ENCODE data around the gene PRDM13. TPM values are rescaled to one million over a fixed set of nuclear protein-coding genes. Genes with fewer than 3 reads are reported as not detected.

Gene PRDM13
- total RNA-seq, 2 donors from 2014 or later = not detected

DNA sequence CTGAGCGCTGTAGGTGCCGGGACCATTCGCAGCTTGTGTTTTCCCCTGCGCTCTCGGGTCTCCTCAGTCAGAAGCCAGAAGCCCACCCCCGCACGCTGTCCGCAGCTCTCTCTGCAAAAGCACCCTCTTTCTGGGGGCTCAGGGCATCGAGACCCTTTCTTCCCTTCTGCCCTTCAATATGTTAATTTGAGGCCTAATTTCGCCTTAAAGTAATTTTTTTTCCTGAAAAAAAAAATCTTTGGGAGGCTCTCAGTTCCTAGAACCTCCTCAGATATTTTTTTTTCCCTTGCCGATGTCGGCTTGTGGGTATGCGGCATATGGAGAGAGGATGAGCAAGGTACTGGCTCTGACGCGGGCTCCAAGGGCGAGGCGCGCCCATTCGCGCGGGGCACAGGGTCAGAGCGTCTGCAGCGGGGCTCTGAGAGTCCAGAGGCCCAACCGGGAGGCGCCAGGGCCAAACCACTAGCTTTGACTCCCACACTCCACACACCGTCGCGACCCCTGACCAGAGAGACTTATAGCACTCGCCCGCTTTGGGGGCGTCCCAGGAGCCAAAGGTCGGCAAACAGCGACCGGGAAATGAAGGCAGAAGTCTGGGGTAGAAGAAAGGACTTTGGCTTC, 893 bp downstream of the PRDM13 start:
- Mint-ChIP-seq H3K27me3 (peaks cover 92% of the 10 kb centered on the region), H3K27ac (peak overlapping the region; percentile 75), H3K36me3 (ENCODE audit: low read depth) (no peaks in the 10 kb centered on the region), H3K4me1 (peaks cover 24% of the 10 kb centered on the region), H3K4me3 (peak overlapping the region; percentile 39)
- ATAC-seq = no peak
- peaks cover 20% of the 10 kb centered on the region for H3K9me3 ChIP-seq (ENCODE audit: control insufficient read depth, low read length, poor library complexity, severe bottlenecking)
- DNase-seq = no peak

DNA sequence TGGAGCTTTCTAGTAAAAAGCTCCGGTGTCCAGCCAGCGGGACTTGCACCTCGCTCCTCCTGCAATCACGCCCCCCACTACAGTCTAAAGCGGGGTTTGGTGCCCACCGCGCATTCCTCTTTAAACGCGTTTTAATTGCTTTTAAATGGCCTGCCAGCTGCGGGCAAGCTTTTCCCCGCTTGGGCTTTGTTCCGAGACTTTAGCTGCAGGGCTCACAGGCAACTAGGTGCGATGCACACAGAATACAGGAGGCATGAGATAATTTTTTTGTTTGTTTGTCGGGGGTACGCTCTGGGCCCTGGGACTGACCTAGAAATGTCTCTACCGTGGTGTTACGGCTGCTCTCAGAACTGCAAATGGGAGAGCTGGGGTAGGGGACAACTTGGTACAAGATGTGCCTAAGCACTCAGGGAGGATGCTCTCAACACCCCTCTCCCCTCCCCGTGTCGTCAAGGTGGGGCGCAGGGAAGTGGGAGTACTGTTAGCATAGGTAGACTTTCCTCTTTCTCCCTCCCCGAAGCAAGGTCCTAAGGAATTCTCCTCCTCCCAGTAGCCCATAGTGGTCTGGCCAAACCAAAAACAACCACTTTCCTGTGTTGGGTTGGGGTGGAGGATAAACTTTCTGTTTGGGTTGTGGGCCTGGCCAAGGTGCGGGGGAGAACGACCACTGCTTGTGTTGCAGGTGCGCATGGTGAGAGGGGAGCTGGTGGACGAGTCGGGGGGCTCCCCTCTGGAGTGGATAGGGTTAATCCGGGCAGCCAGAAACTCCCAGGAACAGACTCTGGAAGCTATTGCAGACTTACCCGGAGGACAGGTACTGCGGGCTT, 1.6 kb downstream of the PRDM13 start:
- H3K9me3 ChIP-seq (ENCODE audit: control insufficient read depth, low read length, poor library complexity, severe bottlenecking) = peaks cover 20% of the 10 kb centered on the region
- Mint-ChIP-seq H3K27me3 (peaks cover 92% of the 10 kb centered on the region), H3K36me3 (ENCODE audit: low read depth) (no peaks in the 10 kb centered on the region), H3K27ac (peak overlapping the region; percentile 75), H3K4me3 (peak overlapping the region; percentile 78), H3K4me1 (peaks cover 20% of the 10 kb centered on the region)
- ATAC-seq (no peak), DNase-seq (no peak)

DNA sequence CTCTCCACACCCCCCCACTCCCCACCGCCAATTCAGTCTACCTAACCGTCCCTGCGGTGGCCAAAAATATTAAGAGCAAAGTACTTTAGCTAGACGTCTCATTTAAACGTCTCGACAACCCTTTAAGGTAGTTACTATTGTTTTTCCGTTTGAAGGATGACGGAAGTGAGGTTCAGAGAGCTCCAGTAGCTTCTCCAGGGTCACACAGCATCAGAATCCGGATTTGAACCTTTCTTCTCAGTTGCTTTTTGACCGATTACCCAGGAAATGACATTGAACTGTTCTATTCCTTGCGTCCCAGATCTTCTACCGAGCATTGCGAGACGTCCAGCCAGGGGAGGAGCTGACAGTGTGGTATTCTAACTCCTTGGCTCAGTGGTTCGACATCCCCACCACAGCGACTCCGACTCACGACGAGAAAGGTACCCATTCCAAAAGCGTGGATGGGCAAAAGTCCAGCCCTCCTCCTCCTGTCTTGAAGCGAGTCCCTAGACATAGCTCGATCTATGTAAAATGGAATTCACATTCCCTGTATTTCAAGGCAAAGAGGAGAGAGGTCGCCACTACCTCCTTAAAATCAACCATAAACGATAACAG, 2.4 kb downstream of the PRDM13 start:
- Mint-ChIP-seq H3K4me1 (peaks cover 17% of the 10 kb centered on the region), H3K4me3 (no peak overlapping the region), H3K27me3 (peaks cover 85% of the 10 kb centered on the region), H3K36me3 (ENCODE audit: low read depth) (no peaks in the 10 kb centered on the region), H3K27ac (peak overlapping the region; percentile 75)
- H3K9me3 ChIP-seq (ENCODE audit: control insufficient read depth, low read length, poor library complexity, severe bottlenecking) = peaks cover 20% of the 10 kb centered on the region
- no peak for DNase-seq
- no peak for ATAC-seq

DNA sequence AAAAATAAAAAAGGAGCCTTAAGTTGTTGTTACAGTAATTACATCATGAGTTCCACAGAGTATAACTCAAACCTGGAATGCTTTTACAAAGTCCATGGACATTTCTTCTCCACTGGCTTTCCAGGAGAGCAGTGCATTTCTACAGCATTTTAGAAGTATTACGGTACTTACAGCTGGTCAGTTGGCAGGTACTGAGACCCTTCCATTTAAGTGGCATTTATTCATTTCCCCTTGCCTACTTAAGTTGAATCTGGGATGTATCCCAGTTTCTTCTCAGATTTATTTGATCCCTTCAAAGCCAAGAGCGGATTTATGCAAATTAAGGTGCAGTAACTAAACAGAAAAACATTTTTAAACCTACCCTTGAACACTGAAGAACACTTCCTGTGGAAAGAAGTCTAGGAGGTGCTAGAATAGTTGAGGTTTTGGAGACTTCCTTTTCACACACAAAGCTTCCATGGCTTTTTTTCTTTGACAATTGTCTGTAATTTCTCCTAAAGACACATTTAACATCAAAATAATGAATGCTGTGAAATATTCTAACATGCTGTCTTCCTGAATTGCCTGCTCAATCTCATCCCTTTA, 3.4 kb downstream of the PRDM13 start:
- Mint-ChIP-seq H3K4me3 (peak overlapping the region; percentile 41), H3K27me3 (peaks cover 84% of the 10 kb centered on the region), H3K27ac (no peak overlapping the region), H3K36me3 (ENCODE audit: low read depth) (no peaks in the 10 kb centered on the region), H3K4me1 (peaks cover 23% of the 10 kb centered on the region)
- no peak for DNase-seq
- peaks cover 17% of the 10 kb centered on the region for H3K9me3 ChIP-seq (ENCODE audit: control insufficient read depth, low read length, poor library complexity, severe bottlenecking)
- ATAC-seq = no peak

DNA sequence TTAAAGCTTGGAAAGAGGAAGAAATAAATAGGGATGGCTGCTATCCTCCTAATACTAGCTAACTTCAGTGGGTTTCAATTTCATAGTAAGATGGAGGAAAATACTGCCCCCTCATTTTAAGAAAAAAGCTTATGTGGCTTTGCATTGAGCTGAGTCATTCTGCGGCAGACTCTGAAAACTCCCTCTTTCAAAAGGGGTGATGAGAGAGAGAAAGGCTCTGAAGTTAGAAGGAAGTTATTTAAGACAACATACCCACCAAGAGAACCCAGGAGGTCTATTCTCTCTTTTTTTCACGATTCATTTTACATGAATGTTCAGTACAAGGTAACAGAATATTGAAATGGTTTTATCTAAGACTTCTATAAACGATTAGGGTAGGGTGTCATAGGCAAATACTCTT, 4.5 kb downstream of the PRDM13 start:
- DNase-seq = no peak
- peaks cover 21% of the 10 kb centered on the region for H3K4me1 Mint-ChIP-seq
- peak; percentile 40 for ATAC-seq
- H3K9me3 ChIP-seq (ENCODE audit: control insufficient read depth, low read length, poor library complexity, severe bottlenecking) = peaks cover 10% of the 10 kb centered on the region
- peaks cover 79% of the 10 kb centered on the region for H3K27me3 Mint-ChIP-seq
- H3K36me3 Mint-ChIP-seq (ENCODE audit: low read depth) = no peaks in the 10 kb centered on the region
- H3K27ac Mint-ChIP-seq = no peak overlapping the region
- H3K4me3 Mint-ChIP-seq = no peak overlapping the region

DNA sequence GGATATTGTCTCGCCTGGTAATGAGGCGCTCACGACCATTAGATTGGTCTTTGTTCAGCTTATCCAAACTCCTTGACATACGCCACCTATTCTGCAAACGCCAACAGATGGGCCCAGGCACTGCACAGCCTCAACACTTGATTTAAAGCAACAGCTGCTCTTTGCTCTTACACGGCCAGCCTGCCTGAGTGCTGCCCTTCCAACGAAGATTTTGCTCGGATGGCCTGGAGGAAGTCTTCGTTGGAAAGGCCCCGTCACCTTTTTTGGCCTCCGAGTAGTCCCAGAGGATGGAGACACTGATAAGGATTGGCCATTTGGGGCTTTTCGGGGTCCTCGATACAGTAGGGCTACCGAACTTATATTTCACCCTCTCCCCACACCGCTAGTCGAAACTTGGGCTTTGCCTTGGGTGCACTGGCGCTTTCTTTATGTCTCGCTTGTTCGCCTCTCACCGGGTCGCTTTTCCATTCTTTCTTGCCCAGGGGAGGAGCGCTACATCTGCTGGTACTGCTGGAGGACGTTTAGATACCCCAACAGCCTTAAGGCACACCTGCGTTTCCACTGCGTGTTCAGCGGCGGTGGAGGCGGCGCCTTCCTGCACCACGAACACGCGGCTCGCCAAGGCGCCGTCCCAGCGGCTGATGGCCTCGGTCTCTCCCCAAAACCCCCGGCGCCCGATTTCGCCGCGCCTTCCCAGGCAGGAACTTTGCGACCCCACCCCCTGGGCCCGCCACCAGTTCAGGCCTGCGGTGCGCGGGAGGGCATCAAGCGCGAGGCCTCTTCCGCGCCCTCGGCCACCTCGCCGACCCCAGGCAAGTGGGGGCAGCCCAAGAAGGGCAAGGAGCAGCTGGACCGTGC, 6.1 kb downstream of the PRDM13 start:
- H3K36me3 Mint-ChIP-seq (ENCODE audit: low read depth) = no peaks in the 10 kb centered on the region
- no peak for DNase-seq
- no peak overlapping the region for H3K27ac Mint-ChIP-seq

DNA sequence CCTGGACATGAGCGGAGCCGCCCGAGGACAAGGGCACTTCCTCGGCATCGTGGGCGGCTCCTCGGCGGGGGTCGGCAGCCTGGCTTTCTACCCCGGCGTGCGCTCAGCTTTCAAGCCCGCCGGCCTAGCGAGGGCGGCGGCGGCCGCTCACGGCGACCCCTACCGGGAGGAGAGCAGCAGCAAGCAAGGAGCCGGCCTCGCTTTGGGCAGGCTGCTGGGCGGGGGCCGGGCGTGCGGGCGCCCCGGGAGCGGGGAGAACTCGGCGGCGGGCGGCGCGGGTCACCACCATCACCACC, 6.7 kb downstream of the PRDM13 start:
- ATAC-seq = peak; percentile 62
- Mint-ChIP-seq H3K4me3 (peak overlapping the region; percentile 90), H3K27ac (no peak overlapping the region), H3K27me3 (peaks cover 76% of the 10 kb centered on the region), H3K4me1 (peaks cover 20% of the 10 kb centered on the region), H3K36me3 (ENCODE audit: low read depth) (peaks cover 2% of the 10 kb centered on the region)
- peaks cover 9% of the 10 kb centered on the region for H3K9me3 ChIP-seq (ENCODE audit: control insufficient read depth, low read length, poor library complexity, severe bottlenecking)
- no peak for DNase-seq

More for the DNA sequence above, 6.1 kb downstream of the PRDM13 start:
- no peak for ATAC-seq
- Mint-ChIP-seq H3K4me3 (peak overlapping the region; percentile 90), H3K27me3 (peaks cover 76% of the 10 kb centered on the region), H3K4me1 (peaks cover 21% of the 10 kb centered on the region)
- peaks cover 9% of the 10 kb centered on the region for H3K9me3 ChIP-seq (ENCODE audit: control insufficient read depth, low read length, poor library complexity, severe bottlenecking)

DNA sequence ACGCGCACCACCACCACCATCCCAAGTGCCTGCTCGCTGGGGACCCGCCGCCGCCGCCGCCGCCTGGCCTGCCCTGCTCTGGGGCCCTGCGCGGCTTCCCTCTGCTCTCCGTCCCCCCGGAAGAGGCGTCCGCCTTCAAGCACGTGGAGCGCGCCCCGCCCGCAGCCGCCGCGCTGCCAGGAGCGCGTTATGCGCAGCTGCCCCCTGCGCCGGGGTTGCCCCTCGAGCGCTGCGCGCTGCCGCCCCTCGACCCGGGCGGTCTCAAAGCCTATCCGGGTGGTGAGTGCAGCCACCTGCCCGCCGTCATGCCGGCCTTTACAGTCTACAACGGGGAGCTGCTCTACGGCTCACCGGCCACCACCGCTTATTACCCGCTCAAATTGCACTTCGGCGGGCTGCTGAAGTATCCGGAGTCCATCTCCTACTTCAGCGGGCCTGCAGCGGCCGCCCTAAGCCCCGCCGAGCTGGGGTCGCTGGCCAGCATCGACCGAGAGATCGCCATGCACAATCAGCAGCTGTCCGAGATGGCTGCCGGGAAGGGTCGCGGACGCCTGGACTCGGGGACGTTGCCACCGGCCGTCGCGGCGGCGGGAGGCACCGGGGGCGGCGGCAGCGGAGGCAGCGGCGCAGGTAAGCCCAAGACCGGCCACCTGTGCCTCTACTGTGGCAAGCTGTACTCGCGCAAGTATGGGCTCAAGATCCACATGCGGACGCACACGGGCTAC, 7.2 kb downstream of the PRDM13 start:
- ATAC-seq (peak; percentile 64), DNase-seq (no peak)
- Mint-ChIP-seq H3K4me1 (peaks cover 20% of the 10 kb centered on the region), H3K36me3 (ENCODE audit: low read depth) (peaks cover 4% of the 10 kb centered on the region), H3K27ac (peak overlapping the region; percentile 59), H3K4me3 (peak overlapping the region; percentile 90), H3K27me3 (peaks cover 76% of the 10 kb centered on the region)
- peaks cover 6% of the 10 kb centered on the region for H3K9me3 ChIP-seq (ENCODE audit: control insufficient read depth, low read length, poor library complexity, severe bottlenecking)

DNA sequence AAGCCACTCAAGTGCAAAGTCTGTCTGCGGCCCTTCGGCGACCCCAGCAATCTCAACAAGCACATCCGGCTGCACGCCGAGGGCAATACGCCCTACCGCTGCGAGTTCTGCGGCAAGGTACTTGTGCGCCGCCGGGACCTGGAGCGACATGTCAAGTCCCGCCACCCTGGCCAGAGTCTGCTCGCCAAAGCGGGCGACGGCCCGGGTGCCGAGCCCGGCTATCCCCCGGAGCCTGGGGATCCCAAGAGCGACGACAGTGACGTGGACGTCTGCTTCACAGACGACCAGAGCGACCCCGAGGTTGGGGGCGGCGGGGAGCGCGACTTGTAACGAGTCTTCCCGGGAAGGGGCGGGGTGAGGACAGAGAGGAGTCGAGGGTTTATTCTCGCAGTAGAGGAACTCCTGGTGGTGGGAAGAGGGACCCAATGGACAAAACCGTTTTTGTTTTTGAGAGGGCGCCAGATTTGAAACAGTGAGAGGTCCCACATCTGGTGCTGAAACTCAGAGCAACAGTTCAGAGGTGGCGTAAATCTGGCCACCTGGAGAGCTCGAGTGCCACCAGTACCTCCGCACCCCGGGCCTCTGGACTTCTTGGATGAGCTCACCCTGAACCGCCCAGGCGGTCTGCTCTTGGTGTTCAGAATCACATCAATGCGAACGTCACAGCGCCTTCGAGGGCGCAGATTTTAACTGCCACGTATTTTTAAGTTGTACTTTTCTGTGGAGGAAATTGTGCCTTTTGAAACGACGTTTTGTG, 8.0 kb downstream of the PRDM13 start:
- Mint-ChIP-seq H3K36me3 (ENCODE audit: low read depth) (peaks cover 4% of the 10 kb centered on the region), H3K27ac (peak overlapping the region; percentile 59), H3K4me3 (peak overlapping the region; percentile 90), H3K27me3 (peaks cover 78% of the 10 kb centered on the region), H3K4me1 (peaks cover 18% of the 10 kb centered on the region)
- peak; percentile 28 for ATAC-seq
- H3K9me3 ChIP-seq (ENCODE audit: control insufficient read depth, low read length, poor library complexity, severe bottlenecking) = peaks cover 2% of the 10 kb centered on the region
- no peak for DNase-seq

DNA sequence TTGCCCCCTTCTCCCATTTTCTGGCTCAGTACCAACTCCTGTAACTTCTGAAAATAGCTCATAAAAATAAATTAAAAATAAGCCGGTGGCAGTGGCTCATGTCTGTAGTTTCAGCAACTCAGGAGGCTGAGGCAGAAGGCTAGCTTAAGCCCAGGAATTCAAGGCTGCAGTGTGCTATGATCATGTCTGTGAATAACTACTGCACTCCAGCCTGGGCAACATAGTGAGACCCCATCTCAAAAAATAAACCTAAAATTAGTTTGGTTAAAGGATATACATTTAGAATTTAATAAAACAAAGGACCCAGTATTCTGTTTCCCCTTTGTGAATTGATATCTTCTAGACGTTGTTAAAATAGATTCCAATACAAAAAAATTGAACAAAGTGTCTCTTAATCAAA, 10.5 kb downstream of the PRDM13 start:
- Mint-ChIP-seq H3K27me3 (peaks cover 77% of the 10 kb centered on the region), H3K36me3 (ENCODE audit: low read depth) (peaks cover 4% of the 10 kb centered on the region), H3K4me1 (peaks cover 10% of the 10 kb centered on the region), H3K27ac (no peak overlapping the region), H3K4me3 (no peak overlapping the region)
- DNase-seq (no peak), ATAC-seq (no peak)
- H3K9me3 ChIP-seq (ENCODE audit: control insufficient read depth, low read length, poor library complexity, severe bottlenecking) = no peaks in the 10 kb centered on the region

DNA sequence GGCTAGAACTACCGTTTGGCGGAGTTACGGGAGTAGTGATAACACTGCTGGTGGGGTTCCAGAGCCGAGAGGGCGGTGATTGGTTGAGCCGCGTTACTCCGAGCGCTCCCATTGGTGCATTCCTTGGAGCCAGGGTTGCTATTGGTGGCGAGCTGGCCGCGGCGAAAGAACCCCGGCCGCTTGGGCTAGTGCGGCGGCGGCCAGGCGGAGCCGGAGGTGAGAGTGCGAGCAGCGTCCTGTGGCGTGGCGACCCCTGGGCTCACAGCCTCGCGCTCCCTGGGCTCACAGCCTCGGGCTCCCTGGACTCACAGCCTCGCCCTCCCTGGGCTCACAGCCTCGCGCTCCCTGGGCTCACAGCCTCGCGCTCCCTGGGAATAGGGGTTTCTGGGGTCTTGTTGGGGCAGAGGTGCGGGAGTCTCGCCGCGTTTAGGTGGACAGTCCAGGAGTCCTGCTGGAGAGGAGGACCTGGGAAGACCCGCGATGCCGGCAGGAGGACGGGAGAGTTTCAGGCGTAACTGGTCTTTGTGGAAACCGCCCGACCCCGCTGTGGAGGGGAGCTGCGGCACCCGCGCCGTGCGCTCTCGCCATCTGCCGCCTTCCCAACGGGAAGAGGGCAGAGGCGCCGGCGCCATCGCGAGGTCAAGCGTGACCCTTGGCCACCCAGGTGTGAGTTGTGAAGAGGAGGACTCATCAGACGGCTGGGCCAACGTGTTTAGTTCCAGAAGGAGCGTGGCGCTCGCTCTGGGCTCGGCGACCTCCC, 12.2 kb downstream of the PRDM13 start:
- Mint-ChIP-seq H3K27me3 (peaks cover 87% of the 10 kb centered on the region), H3K4me3 (no peak overlapping the region), H3K27ac (no peak overlapping the region), H3K4me1 (peaks cover 10% of the 10 kb centered on the region), H3K36me3 (ENCODE audit: low read depth) (peaks cover 6% of the 10 kb centered on the region)
- ATAC-seq = no peak
- H3K9me3 ChIP-seq (ENCODE audit: control insufficient read depth, low read length, poor library complexity, severe bottlenecking) = no peaks in the 10 kb centered on the region
- DNase-seq = no peak

Measured in T-helper 17 cell (primary cell).